HepG2 (cell line): ENCODE measurements around the gene RUSC1. TPM values are rescaled to one million over a fixed set of nuclear protein-coding genes. Genes with fewer than 3 reads are reported as not detected.

Source experiments
- CC2D1A ChIP-seq: sonication (generic); formaldehyde crosslinking; IDR thresholded peaks from 2 replicates; pipeline ENCODE4 v1.8.1; 2023; ENCODE audit warnings: mild to moderate bottlenecking, missing genetic modification reagents
- GATAD1 ChIP-seq: IDR thresholded peaks from 2 replicates; pipeline ENCODE4 v1.6.1; 2016; ENCODE audit warnings: missing genetic modification reagents, missing compliant biosample characterization
- HIVEP1 ChIP-seq: sonication (generic); formaldehyde crosslinking; IDR thresholded peaks from 2 replicates; pipeline ENCODE4 v1.4.0; 2020; ENCODE audit warnings: mild to moderate bottlenecking, missing genetic modification reagents
- NFKBIZ ChIP-seq: IDR thresholded peaks from 2 replicates; pipeline ENCODE4 v1.6.1; 2018; ENCODE audit warnings: missing genetic modification reagents, missing compliant biosample characterization
- RARA ChIP-seq: IDR thresholded peaks from 2 replicates; pipeline ENCODE4 v1.6.1; 2016; ENCODE audit warnings: missing genetic modification reagents, missing compliant biosample characterization
- ZNF180 ChIP-seq: sonication (generic); formaldehyde crosslinking; IDR thresholded peaks from 2 replicates; pipeline ENCODE4 v1.4.0; 2020; ENCODE audit warnings: low read depth, missing genetic modification reagents, borderline replicate concordance
- ZNF484 ChIP-seq: sonication (generic); formaldehyde crosslinking; IDR thresholded peaks from 2 replicates; pipeline ENCODE4 v1.5.1; 2020; ENCODE audit warnings: mild to moderate bottlenecking, low read depth, missing genetic modification reagents, borderline replicate concordance
- polyA plus RNA-seq, 8 experiments: library from polyadenylated mRNA; depleted of rRNA in 3 of 8; stranded (reverse) in 7 of 8; unstranded in 1 of 8; fragments of >200 nt; fragmentation: Illumina TruSeq in 4 of 8; extraction: Trizol in 4 of 8; gene quantifications; 2 replicates each; pipeline versions ENCODE4 v1.2.1 to v1.2.3, GENCODE V29; 2011 to 2016; ENCODE audit warnings: low read depth in 4 of 8, missing spikeins in 1 of 8, mixed read lengths in 1 of 8; ENCODE audit not compliant: insufficient read depth in 1 of 8
- total RNA-seq, 5 experiments: library from RNA; depleted of rRNA; stranded (reverse); fragments of >200 nt; fragmentation: Illumina TruSeq; extraction: Trizol; gene quantifications; 2 replicates each; pipeline ENCODE4 v1.2.3, GENCODE V29; 2016; ENCODE audit warnings: low read depth in 1 of 5
- TF ChIP-seq, protein P1 (sequence below): IDR thresholded peaks from 2 replicates; pipeline ENCODE4 v1.6.1; 2016; ENCODE audit warnings: low read depth, control low read depth
- TF ChIP-seq, protein P2 (sequence below): sonication (generic); formaldehyde crosslinking; IDR thresholded peaks from 2 replicates; pipeline ENCODE4 v1.4.0; 2020; ENCODE audit warnings: low read depth, missing genetic modification reagents
- TF ChIP-seq, protein P3 (sequence below): sonication (generic); formaldehyde crosslinking; IDR thresholded peaks from 2 replicates; pipeline ENCODE4 v1.4.0; 2020; ENCODE audit warnings: missing genetic modification reagents, mild to moderate bottlenecking, borderline replicate concordance
- TF ChIP-seq, protein P4 (sequence below): sonication (generic); formaldehyde crosslinking; IDR thresholded peaks from 2 replicates; pipeline ENCODE4 v1.4.0; 2020; ENCODE audit warnings: missing genetic modification reagents
- TF ChIP-seq, protein P5 (sequence below): sonication (generic); formaldehyde crosslinking; IDR thresholded peaks from 2 replicates; pipeline ENCODE4 v1.4.0; 2020; ENCODE audit warnings: missing genetic modification reagents

Gene RUSC1
- total and polyA plus RNA-seq, 2 of the 13 experiments (the other 11 are each of a cell fraction or from before 2014, with no cell fraction given): 18.7 to 20.4 TPM

DNA sequence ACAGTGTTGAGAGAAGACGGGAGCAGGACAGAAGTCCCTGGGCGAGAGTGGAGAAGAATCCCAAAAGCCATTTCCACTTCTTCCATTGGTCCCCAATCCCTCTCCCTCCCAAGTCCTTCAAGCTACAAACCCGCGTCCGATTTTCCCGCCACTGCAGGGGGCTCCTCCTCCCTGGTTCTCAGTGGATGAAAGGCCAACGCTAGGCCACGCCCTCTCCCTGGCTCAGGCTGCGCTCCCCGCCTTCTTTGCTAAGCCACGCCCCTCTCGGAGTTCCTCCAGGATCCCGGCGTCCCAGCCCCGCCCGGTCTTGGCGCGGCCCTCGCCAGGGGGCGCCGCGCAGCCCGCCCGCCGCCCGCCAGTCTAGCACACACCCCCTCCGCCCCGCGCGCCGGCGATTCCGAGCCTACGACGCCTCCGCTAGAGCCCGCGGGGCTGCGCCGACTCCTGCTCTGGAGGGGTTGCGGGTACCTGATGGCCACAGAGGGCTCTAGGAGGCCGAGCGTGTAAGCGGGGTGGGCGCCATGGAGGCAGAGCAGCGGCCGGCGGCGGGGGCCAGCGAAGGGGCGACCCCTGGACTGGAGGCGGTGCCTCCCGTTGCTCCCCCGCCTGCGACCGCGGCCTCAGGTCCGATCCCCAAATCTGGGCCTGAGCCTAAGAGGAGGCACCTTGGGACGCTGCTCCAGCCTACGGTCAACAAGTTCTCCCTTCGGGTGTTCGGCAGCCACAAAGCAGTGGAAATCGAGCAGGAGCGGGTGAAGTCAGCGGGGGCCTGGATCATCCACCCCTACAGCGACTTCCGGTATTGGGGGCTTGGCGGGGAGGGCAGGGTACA lies 43.4 kb upstream of the RUSC1 start, which contains the start of gene HCN3 (continued):
- TF ChIP-seq, protein P1, sequence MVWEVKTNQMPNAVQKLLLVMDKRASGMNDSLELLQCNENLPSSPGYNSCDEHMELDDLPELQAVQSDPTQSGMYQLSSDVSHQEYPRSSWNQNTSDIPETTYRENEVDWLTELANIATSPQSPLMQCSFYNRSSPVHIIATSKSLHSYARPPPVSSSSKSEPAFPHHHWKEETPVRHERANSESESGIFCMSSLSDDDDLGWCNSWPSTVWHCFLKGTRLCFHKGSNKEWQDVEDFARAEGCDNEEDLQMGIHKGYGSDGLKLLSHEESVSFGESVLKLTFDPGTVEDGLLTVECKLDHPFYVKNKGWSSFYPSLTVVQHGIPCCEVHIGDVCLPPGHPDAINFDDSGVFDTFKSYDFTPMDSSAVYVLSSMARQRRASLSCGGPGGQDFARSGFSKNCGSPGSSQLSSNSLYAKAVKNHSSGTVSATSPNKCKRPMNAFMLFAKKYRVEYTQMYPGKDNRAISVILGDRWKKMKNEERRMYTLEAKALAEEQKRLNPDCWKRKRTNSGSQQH (CRISPR knock-in tag): peak; percentile 70; the same call in 1 of the 2 replicates
- TF ChIP-seq, protein P2, sequence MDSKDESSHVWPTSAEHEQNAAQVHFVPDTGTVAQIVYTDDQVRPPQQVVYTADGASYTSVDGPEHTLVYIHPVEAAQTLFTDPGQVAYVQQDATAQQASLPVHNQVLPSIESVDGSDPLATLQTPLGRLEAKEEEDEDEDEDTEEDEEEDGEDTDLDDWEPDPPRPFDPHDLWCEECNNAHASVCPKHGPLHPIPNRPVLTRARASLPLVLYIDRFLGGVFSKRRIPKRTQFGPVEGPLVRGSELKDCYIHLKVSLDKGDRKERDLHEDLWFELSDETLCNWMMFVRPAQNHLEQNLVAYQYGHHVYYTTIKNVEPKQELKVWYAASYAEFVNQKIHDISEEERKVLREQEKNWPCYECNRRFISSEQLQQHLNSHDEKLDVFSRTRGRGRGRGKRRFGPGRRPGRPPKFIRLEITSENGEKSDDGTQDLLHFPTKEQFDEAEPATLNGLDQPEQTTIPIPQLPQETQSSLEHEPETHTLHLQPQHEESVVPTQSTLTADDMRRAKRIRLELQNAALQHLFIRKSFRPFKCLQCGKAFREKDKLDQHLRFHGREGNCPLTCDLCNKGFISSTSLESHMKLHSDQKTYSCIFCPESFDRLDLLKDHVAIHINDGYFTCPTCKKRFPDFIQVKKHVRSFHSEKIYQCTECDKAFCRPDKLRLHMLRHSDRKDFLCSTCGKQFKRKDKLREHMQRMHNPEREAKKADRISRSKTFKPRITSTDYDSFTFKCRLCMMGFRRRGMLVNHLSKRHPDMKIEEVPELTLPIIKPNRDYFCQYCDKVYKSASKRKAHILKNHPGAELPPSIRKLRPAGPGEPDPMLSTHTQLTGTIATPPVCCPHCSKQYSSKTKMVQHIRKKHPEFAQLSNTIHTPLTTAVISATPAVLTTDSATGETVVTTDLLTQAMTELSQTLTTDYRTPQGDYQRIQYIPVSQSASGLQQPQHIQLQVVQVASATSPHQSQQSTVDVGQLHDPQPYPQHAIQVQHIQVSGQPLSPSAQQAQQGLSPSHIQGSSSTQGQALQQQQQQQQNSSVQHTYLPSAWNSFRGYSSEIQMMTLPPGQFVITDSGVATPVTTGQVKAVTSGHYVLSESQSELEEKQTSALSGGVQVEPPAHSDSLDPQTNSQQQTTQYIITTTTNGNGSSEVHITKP (CRISPR knock-in tag): no peak
- TF ChIP-seq NFKBIZ (no peak), ZNF180 (no peak), ZNF484 (no peak), CC2D1A (CRISPR knock-in tag) (no peak), RARA (CRISPR knock-in tag) (no peak), GATAD1 (CRISPR knock-in tag) (no peak), HIVEP1 (CRISPR knock-in tag) (0 out of 2 replicates have a peak, but pooled peaks have one; percentile 36)
- TF ChIP-seq, protein P3, sequence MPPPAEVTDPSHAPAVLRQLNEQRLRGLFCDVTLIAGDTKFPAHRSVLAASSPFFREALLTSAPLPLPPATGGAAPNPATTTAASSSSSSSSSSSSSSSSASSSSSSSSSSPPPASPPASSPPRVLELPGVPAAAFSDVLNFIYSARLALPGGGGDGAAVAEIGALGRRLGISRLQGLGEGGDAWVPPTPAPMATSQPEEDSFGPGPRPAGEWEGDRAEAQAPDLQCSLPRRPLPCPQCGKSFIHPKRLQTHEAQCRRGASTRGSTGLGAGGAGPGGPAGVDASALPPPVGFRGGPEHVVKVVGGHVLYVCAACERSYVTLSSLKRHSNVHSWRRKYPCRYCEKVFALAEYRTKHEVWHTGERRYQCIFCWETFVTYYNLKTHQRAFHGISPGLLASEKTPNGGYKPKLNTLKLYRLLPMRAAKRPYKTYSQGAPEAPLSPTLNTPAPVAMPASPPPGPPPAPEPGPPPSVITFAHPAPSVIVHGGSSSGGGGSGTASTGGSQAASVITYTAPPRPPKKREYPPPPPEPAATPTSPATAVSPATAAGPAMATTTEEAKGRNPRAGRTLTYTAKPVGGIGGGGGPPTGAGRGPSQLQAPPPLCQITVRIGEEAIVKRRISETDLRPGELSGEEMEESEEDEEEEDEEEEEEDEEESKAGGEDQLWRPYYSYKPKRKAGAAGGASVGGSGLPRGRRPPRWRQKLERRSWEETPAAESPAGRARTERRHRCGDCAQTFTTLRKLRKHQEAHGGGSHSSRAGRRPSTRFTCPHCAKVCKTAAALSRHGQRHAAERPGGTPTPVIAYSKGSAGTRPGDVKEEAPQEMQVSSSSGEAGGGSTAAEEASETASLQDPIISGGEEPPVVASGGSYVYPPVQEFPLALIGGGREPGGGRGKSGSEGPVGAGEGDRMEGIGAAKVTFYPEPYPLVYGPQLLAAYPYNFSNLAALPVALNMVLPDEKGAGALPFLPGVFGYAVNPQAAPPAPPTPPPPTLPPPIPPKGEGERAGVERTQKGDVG: no peak
- TF ChIP-seq, protein P4, sequence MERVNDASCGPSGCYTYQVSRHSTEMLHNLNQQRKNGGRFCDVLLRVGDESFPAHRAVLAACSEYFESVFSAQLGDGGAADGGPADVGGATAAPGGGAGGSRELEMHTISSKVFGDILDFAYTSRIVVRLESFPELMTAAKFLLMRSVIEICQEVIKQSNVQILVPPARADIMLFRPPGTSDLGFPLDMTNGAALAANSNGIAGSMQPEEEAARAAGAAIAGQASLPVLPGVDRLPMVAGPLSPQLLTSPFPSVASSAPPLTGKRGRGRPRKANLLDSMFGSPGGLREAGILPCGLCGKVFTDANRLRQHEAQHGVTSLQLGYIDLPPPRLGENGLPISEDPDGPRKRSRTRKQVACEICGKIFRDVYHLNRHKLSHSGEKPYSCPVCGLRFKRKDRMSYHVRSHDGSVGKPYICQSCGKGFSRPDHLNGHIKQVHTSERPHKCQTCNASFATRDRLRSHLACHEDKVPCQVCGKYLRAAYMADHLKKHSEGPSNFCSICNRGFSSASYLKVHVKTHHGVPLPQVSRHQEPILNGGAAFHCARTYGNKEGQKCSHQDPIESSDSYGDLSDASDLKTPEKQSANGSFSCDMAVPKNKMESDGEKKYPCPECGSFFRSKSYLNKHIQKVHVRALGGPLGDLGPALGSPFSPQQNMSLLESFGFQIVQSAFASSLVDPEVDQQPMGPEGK (CRISPR knock-in tag): no peak; the same call in 1 of the 2 replicates
- TF ChIP-seq, protein P5, sequence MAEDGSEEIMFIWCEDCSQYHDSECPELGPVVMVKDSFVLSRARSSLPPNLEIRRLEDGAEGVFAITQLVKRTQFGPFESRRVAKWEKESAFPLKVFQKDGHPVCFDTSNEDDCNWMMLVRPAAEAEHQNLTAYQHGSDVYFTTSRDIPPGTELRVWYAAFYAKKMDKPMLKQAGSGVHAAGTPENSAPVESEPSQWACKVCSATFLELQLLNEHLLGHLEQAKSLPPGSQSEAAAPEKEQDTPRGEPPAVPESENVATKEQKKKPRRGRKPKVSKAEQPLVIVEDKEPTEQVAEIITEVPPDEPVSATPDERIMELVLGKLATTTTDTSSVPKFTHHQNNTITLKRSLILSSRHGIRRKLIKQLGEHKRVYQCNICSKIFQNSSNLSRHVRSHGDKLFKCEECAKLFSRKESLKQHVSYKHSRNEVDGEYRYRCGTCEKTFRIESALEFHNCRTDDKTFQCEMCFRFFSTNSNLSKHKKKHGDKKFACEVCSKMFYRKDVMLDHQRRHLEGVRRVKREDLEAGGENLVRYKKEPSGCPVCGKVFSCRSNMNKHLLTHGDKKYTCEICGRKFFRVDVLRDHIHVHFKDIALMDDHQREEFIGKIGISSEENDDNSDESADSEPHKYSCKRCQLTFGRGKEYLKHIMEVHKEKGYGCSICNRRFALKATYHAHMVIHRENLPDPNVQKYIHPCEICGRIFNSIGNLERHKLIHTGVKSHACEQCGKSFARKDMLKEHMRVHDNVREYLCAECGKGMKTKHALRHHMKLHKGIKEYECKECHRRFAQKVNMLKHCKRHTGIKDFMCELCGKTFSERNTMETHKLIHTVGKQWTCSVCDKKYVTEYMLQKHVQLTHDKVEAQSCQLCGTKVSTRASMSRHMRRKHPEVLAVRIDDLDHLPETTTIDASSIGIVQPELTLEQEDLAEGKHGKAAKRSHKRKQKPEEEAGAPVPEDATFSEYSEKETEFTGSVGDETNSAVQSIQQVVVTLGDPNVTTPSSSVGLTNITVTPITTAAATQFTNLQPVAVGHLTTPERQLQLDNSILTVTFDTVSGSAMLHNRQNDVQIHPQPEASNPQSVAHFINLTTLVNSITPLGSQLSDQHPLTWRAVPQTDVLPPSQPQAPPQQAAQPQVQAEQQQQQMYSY (CRISPR knock-in tag): peak; percentile 58; the same call in 1 of the 2 replicates
